H1 (cell line): ENCODE measurements around the gene SLC4A8. TPM values are rescaled to one million over a fixed set of nuclear protein-coding genes. Genes with fewer than 3 reads are reported as not detected.

ENCODE experiments used
- CTCF ChIA-PET: fragments of 300-600 bp; sonication (Branson Sonifier 250); formaldehyde crosslinking; loops from one replicate; lab custom pipeline; 2021; ENCODE audit not compliant: partially characterized antibody; lab: Charles Lee
- POLR2A ChIA-PET: fragments of 300-600 bp; sonication (Branson Sonifier 250); formaldehyde crosslinking; loops from one replicate; lab custom pipeline; 2021; ENCODE audit warnings: inconsistent platforms; ENCODE audit not compliant: partially characterized antibody; lab: Charles Lee
- DNase-seq, 2 experiments: peaks; one replicate each; pipeline versions ENCODE4 v3.0.0 to v3.0.0-alpha.2; 2010 to 2022; ENCODE audit warnings: low spot score in 2 of 2, low read depth in 1 of 2, mixed read lengths in 1 of 2
- FAIRE-seq: peaks from 2 replicates; lab custom pipeline; 2011; peaks lifted over from hg19 to GRCh38; lab: Jason Lieb, UNC
- H2AFZ ChIP-seq: 2 replicates; pipeline ENCODE4 v1.8.1; 2012; ENCODE audit warnings: low read length, inconsistent platforms
- H2AK5ac ChIP-seq: 2 replicates; pipeline ENCODE4 v1.6.1; 2013; ENCODE audit warnings: low read depth, low read length
- H2BK120ac ChIP-seq: replicated peaks from 2 replicates; pipeline ENCODE3; 2013; ENCODE audit warnings: low read depth, low read length, inconsistent platforms
- H2BK12ac ChIP-seq: 2 replicates; pipeline ENCODE4 v1.6.1; 2013; ENCODE audit warnings: low read depth, low read length
- H2BK15ac ChIP-seq: 2 replicates; pipeline ENCODE4 v1.6.1; 2013; ENCODE audit warnings: low read length
- H2BK20ac ChIP-seq: 2 replicates; pipeline ENCODE4 v1.6.1; 2013; ENCODE audit warnings: low read length
- H2BK5ac ChIP-seq: 2 replicates; pipeline ENCODE4 v1.6.1; 2013; ENCODE audit warnings: low read depth, low read length
- H3K14ac ChIP-seq: 2 replicates; pipeline ENCODE4 v1.6.1; 2013; ENCODE audit warnings: inconsistent platforms; ENCODE audit not compliant: insufficient read length
- H3K18ac ChIP-seq: 2 replicates; pipeline ENCODE4 v1.6.1; 2013; ENCODE audit warnings: low read length; ENCODE audit errors: extremely low read depth
- H3K23ac ChIP-seq: 2 replicates; pipeline ENCODE4 v1.6.1; 2013; ENCODE audit warnings: inconsistent platforms; ENCODE audit not compliant: insufficient read length
- H3K23me2 ChIP-seq: 2 replicates; pipeline ENCODE4 v1.6.1; 2013; ENCODE audit warnings: low read depth, low read length
- H3K27ac ChIP-seq: 2 replicates; pipeline ENCODE4 v1.6.1; 2011; ENCODE audit warnings: low read depth, low read length, inconsistent platforms
- H3K27me3 ChIP-seq, 4 experiments: replicated peaks in 1 of 4; 1 replicate in 1 of 4; 2 replicates in 3 of 4; pipeline versions ENCODE4 v1.6.1 to v1.8.1; 2011 to 2013; ENCODE audit warnings: low read length in 3 of 4, mild to moderate bottlenecking in 3 of 4, inconsistent platforms in 2 of 4, mixed read lengths in 2 of 4, moderate library complexity in 1 of 4; ENCODE audit not compliant: control insufficient read depth in 3 of 4, insufficient read depth in 3 of 4; ENCODE audit errors: extremely low read depth in 1 of 4
- H3K36me3 ChIP-seq, 4 experiments: 2 replicates each; pipeline versions ENCODE4 v1.6.1 to v1.8.1; 2011 to 2013; ENCODE audit warnings: mild to moderate bottlenecking in 4 of 4, low read length in 3 of 4, moderate library complexity in 2 of 4, control low read depth in 1 of 4, inconsistent platforms in 1 of 4; ENCODE audit not compliant: insufficient read depth in 4 of 4, control insufficient read depth in 2 of 4
- H3K4ac ChIP-seq: replicated peaks from 2 replicates; pipeline ENCODE3; 2013; ENCODE audit warnings: low read length, low read depth, mixed read lengths, inconsistent platforms; ENCODE audit not compliant: insufficient read length
- H3K4me1 ChIP-seq, 4 experiments: replicated peaks in 1 of 4; 1 replicate in 1 of 4; 2 replicates in 3 of 4; pipeline versions ENCODE4 v1.6.1 to v1.8.1; 2011 to 2013; ENCODE audit warnings: low read length in 3 of 4, inconsistent platforms in 2 of 4, mixed read lengths in 1 of 4; ENCODE audit not compliant: insufficient read depth in 4 of 4, control insufficient read depth in 3 of 4
- H3K4me2 ChIP-seq, 2 experiments: 2 replicates each; pipeline versions ENCODE4 v1.6.1 to v1.8.1; 2011 to 2013; ENCODE audit warnings: low read depth in 2 of 2, low read length in 2 of 2, control low read depth in 1 of 2, inconsistent platforms in 1 of 2, mild to moderate bottlenecking in 1 of 2; ENCODE audit not compliant: insufficient read depth in 1 of 2
- H3K4me3 ChIP-seq, 4 experiments: fragments of 200-600, 300-600 bp in 1 of 4; sonication (generic), shearing (Covaris generic), sonication (Bioruptor Twin) in 1 of 4; 2 replicates each; pipeline versions ENCODE4 v1.5.1 to v1.8.1; 2011 to 2016; ENCODE audit warnings: low read length in 4 of 4, low read depth in 3 of 4, control low read depth in 2 of 4, inconsistent platforms in 2 of 4, mild to moderate bottlenecking in 2 of 4, mixed read lengths in 1 of 4, moderate library complexity in 1 of 4; ENCODE audit not compliant: insufficient read depth in 2 of 4; ENCODE audit errors: extremely low read depth in 1 of 4
- H3K56ac ChIP-seq: replicated peaks from 2 replicates; pipeline ENCODE3; 2013; ENCODE audit warnings: low read depth, mild to moderate bottlenecking, mixed read lengths, low read length, inconsistent platforms; ENCODE audit not compliant: insufficient read length
- H3K79me1 ChIP-seq: 2 replicates; pipeline ENCODE4 v1.6.1; 2013; ENCODE audit warnings: low read depth, low read length, control low read depth
- H3K79me2 ChIP-seq, 2 experiments: 2 replicates each; pipeline versions ENCODE4 v1.6.1 to v1.8.1; 2012 to 2013; ENCODE audit warnings: low read length in 2 of 2, mild to moderate bottlenecking in 2 of 2, inconsistent platforms in 1 of 2; ENCODE audit not compliant: insufficient read depth in 2 of 2, control insufficient read depth in 1 of 2
- H3K9ac ChIP-seq, 4 experiments: replicated peaks in 1 of 4; 1 replicate in 1 of 4; 2 replicates in 3 of 4; pipeline versions ENCODE4 v1.6.1 to v1.8.1; 2011 to 2013; ENCODE audit warnings: low read depth in 3 of 4, low read length in 3 of 4, control low read depth in 2 of 4, mild to moderate bottlenecking in 2 of 4, moderate library complexity in 2 of 4, inconsistent platforms in 1 of 4; ENCODE audit errors: extremely low read depth in 1 of 4
- H3K9me3 ChIP-seq, 2 experiments: 2 replicates each; pipeline versions ENCODE4 v1.6.1 to v1.8.1; 2012 to 2013; ENCODE audit warnings: mild to moderate bottlenecking in 2 of 2, moderate library complexity in 2 of 2, control low read depth in 1 of 2, inconsistent platforms in 1 of 2, low read depth in 1 of 2, low read length in 1 of 2, mixed read lengths in 1 of 2; ENCODE audit not compliant: insufficient read depth in 2 of 2
- H4K20me1 ChIP-seq, 2 experiments: replicated peaks in 1 of 2; 2 replicates each; pipeline versions ENCODE3 to v1.8.1; 2011 to 2013; ENCODE audit warnings: inconsistent platforms in 2 of 2, low read length in 2 of 2, mild to moderate bottlenecking in 1 of 2; ENCODE audit not compliant: insufficient read depth in 2 of 2, control insufficient read depth in 1 of 2
- H4K5ac ChIP-seq: 2 replicates; pipeline ENCODE4 v1.6.1; 2013; ENCODE audit warnings: low read length, low read depth, mixed read lengths, inconsistent platforms; ENCODE audit not compliant: insufficient read length
- H4K8ac ChIP-seq: 2 replicates; pipeline ENCODE4 v1.8.0; 2013; ENCODE audit warnings: mild to moderate bottlenecking, moderate library complexity, low read length, inconsistent platforms; ENCODE audit not compliant: insufficient read depth; ENCODE audit errors: extremely low read depth
- H4K91ac ChIP-seq: replicated peaks from 2 replicates; pipeline ENCODE3; 2013; ENCODE audit warnings: low read length, mixed read lengths, inconsistent platforms; ENCODE audit not compliant: insufficient read length
- POU5F1 ChIP-seq: IDR thresholded peaks from 2 replicates; pipeline ENCODE4 v1.6.1; 2011; ENCODE audit warnings: low read depth, mild to moderate bottlenecking, low read length, moderate library complexity
- YY1 ChIP-seq: IDR thresholded peaks from 2 replicates; pipeline ENCODE4 v1.6.1; 2011; ENCODE audit warnings: low read depth, mild to moderate bottlenecking, low read length
- WGBS, 2 experiments: shearing (Covaris generic) in 1 of 2; methylation state at CpG; one replicate each; pipeline versions ENCODE4 v1.1.6 to v1.1.7; 2013 to 2015; ENCODE audit warnings: low lambda C conversion rate in 2 of 2, mixed read lengths in 2 of 2, inconsistent platforms in 1 of 2, low coverage in 1 of 2, missing lambda C conversion rate in 1 of 2; ENCODE audit not compliant: insufficient replicate concordance in 2 of 2, insufficient coverage in 1 of 2, insufficient read length in 1 of 2; ENCODE audit errors: extremely low coverage in 1 of 2, missing lambda C conversion rate in 1 of 2; 5-methylcytosine and 5-hydroxymethylcytosine counted together
- polyA plus RNA-seq, 7 experiments: library from polyadenylated mRNA; depleted of rRNA in 3 of 7; stranded (reverse) in 5 of 7; unstranded in 2 of 7; fragments of >200 nt in 5 of 7; fragments of 200-250 nt in 2 of 7; gene quantifications; 1 replicate in 5 of 7; 2 replicates in 1 of 7; 4 replicates in 1 of 7; pipeline versions ENCODE4 v1.2.1 to v1.2.3, GENCODE V29; 2011 to 2013; ENCODE audit warnings: missing spikeins in 2 of 7, mixed read lengths in 2 of 7
- total RNA-seq: library from RNA; stranded (reverse); fragmentation: NEBNext Ultra II Directional; extraction: Animal tissue kit (Norgen Biotek cat#: 25700); gene quantifications from 2 replicates; pipeline ENCODE4 v1.2.1, GENCODE V29; 2021

SLC4A8 gene
- total and polyA plus RNA-seq, 2 of the 8 experiments (the other 6 are each of a cell fraction or from before 2014, with no cell fraction given): 11.2 to 13.4 TPM

- no peak overlapping the region for H2BK120ac ChIP-seq
- no peak for TF ChIP-seq POU5F1
- no peak for TF ChIP-seq YY1
- H4K20me1 ChIP-seq: no peaks in the 10 kb centered on the region
- H3K9me3 ChIP-seq: no peaks in the 10 kb centered on the region
- H3K79me1 ChIP-seq: no peaks in the 10 kb centered on the region
- no peaks in the 10 kb centered on the region for H3K4me1 ChIP-seq
- no peak overlapping the region for H2BK5ac ChIP-seq
- no peak overlapping the region for H4K5ac ChIP-seq
- no peak overlapping the region for H3K9ac ChIP-seq
- no peak overlapping the region for H2BK12ac ChIP-seq
- ChIA-PET POLR2A (no interaction called here), CTCF (interaction anchor here (0.9 to 13.0 kb wide), 14 partner anchors 8 to 156 kb away, joined by 3 to 137 read pairs (median 6); partner anchors contain the start of gene SLC4A8)
- no peak overlapping the region for H3K4me2 ChIP-seq
- no peak overlapping the region for H3K4me3 ChIP-seq
- H3K36me3 ChIP-seq: no peaks in the 10 kb centered on the region
- H3K79me2 ChIP-seq: no peaks in the 10 kb centered on the region
- no peak overlapping the region for H3K18ac ChIP-seq
- H3K4ac ChIP-seq: no peak overlapping the region
- no peaks in the 10 kb centered on the region for H3K23me2 ChIP-seq
- H3K27me3 ChIP-seq: no peaks in the 10 kb centered on the region; a peak in 1 of 7 replicates
- FAIRE-seq (no peak), DNase-seq (no peak)
- H3K14ac ChIP-seq: no peak overlapping the region
- H3K23ac ChIP-seq: no peak overlapping the region
- no peak overlapping the region for H3K56ac ChIP-seq
- no peak overlapping the region for H4K91ac ChIP-seq
- no peak overlapping the region for H2BK20ac ChIP-seq
- no peak overlapping the region for H2BK15ac ChIP-seq
- H3K27ac ChIP-seq: no peak overlapping the region
- H2AK5ac ChIP-seq: no peak overlapping the region
- no peak overlapping the region for H2AFZ ChIP-seq
- WGBS, 2 experiments: 95% methylated on average over 5 of the region's 5 CpGs; no CpG with 5 or more reads in 1 of the 2 experiments
- no peak overlapping the region for H4K8ac ChIP-seq
Measured at GRCh38 chr12:51522696-51523095, 98.1 kb downstream of the SLC4A8 start.
